Keratinocyte (primary cell): Measurements from ENCODE around the gene ERH. TPM values are rescaled to one million over a fixed set of nuclear protein-coding genes. Genes with fewer than 3 reads are reported as not detected.
"Not testable (repeated sequence)": the region's sequence is repeated elsewhere in the genome, so short reads cannot be mapped to it uniquely, and the experiment has no call there.

Source experiments
- DNase-seq: peaks from one replicate; pipeline ENCODE4 v3.0.0-alpha.2; 2011; ENCODE audit warnings: low read depth, missing footprints, low spot score
- FAIRE-seq: peaks from 2 replicates; lab custom pipeline; 2011; peaks lifted over from hg19 to GRCh38; lab: Jason Lieb, UNC
- H2AFZ ChIP-seq: 2 replicates; pipeline ENCODE4 v1.6.0; 2012; ENCODE audit warnings: low read length, control low read depth, inconsistent platforms; ENCODE audit not compliant: control insufficient read depth
- H3K27ac ChIP-seq: 2 replicates; pipeline ENCODE4 v1.5.1; 2011; ENCODE audit warnings: low read length; ENCODE audit not compliant: control insufficient read depth, insufficient read depth
- H3K27me3 ChIP-seq: 3 replicates; pipeline ENCODE4 v1.6.0; 2011; ENCODE audit warnings: low read length; ENCODE audit not compliant: control insufficient read depth, insufficient read depth; ENCODE audit errors: extremely low read depth
- H3K36me3 ChIP-seq, 2 experiments: 2 replicates in 1 of 2; 3 replicates in 1 of 2; pipeline ENCODE4 v1.5.1; 2011; ENCODE audit warnings: low read length in 2 of 2, mild to moderate bottlenecking in 1 of 2; ENCODE audit not compliant: control insufficient read depth in 2 of 2, insufficient read depth in 2 of 2; ENCODE audit errors: extremely low read depth in 1 of 2
- H3K4me1 ChIP-seq: 3 replicates; pipeline ENCODE4 v1.5.1; 2011; ENCODE audit warnings: low read length; ENCODE audit not compliant: control insufficient read depth, insufficient read depth; ENCODE audit errors: extremely low read depth
- H3K4me2 ChIP-seq: 3 replicates; pipeline ENCODE4 v1.6.0; 2011; ENCODE audit warnings: low read depth, low read length; ENCODE audit not compliant: control insufficient read depth, insufficient read depth; ENCODE audit errors: extremely low read depth
- H3K4me3 ChIP-seq, 3 experiments: fragments of 200-600 bp in 1 of 3; sonication (generic) in 1 of 3; 2 replicates in 2 of 3; 3 replicates in 1 of 3; pipeline ENCODE4 v1.5.1; 2011 to 2016; ENCODE audit warnings: low read length in 3 of 3, mild to moderate bottlenecking in 3 of 3, control low read depth in 2 of 3, inconsistent platforms in 1 of 3, low read depth in 1 of 3, mixed read lengths in 1 of 3, mixed run types in 1 of 3, moderate library complexity in 1 of 3; ENCODE audit not compliant: control insufficient read depth in 2 of 3, insufficient read depth in 2 of 3; ENCODE audit errors: extremely low read depth in 1 of 3
- H3K79me2 ChIP-seq: 2 replicates; pipeline ENCODE4 v1.6.0; 2012; ENCODE audit warnings: low read length; ENCODE audit not compliant: control insufficient read depth, insufficient read depth
- H3K9ac ChIP-seq: 3 replicates; pipeline ENCODE4 v1.6.0; 2011; ENCODE audit warnings: low read length; ENCODE audit not compliant: control insufficient read depth, insufficient read depth; ENCODE audit errors: extremely low read depth
- H3K9me1 ChIP-seq: 3 replicates; pipeline ENCODE4 v1.6.0; 2011; ENCODE audit warnings: low read length; ENCODE audit not compliant: control insufficient read depth, insufficient read depth; ENCODE audit errors: extremely low read depth
- H3K9me3 ChIP-seq: 2 replicates; pipeline ENCODE4 v1.5.1; 2012; ENCODE audit warnings: low read depth, low read length; ENCODE audit not compliant: control insufficient read depth
- H4K20me1 ChIP-seq: 3 replicates; pipeline ENCODE4 v1.6.0; 2011; ENCODE audit warnings: low read length; ENCODE audit not compliant: control insufficient read depth, insufficient read depth; ENCODE audit errors: extremely low read depth
- EZH2 ChIP-seq: IDR thresholded peaks from one replicate; pipeline ENCODE4 v1.6.1; 2012; ENCODE audit warnings: inconsistent platforms, mild to moderate bottlenecking, low read length, moderate library complexity
- dilution Hi-C: fragments of 300-500 bp; cut with MboI; formaldehyde crosslinking; loops from one replicate; pipeline ENCODE4 v1.7.0; 2020; ENCODE audit warnings: low sequenced_read_pairs; ENCODE audit not compliant: extremely low pct_ligation_motif_present
- polyA plus RNA-seq, 5 experiments: library from polyadenylated mRNA; depleted of rRNA in 3 of 5; stranded (reverse) in 3 of 5; stranded (forward) in 1 of 5; unstranded in 1 of 5; fragments of >200 nt; gene quantifications; 1 replicate in 1 of 5; 2 replicates in 3 of 5; 3 replicates in 1 of 5; pipeline versions ENCODE4 v1.2.1 to v1.2.3, GENCODE V29; 2011 to 2012; ENCODE audit warnings: missing spikeins in 2 of 5, low read depth in 1 of 5, low replicate concordance in 1 of 5
- TF ChIP-seq, protein P1 (sequence below), 3 experiments: IDR thresholded peaks in 1 of 3; conservative IDR thresholded peaks in 1 of 3; optimal IDR thresholded peaks in 1 of 3; 2 replicates in 2 of 3; 3 replicates in 1 of 3; pipeline versions ENCODE3 to v1.5.1; 2011; ENCODE audit warnings: low read length in 3 of 3, mild to moderate bottlenecking in 3 of 3, moderate library complexity in 2 of 3, control low read depth in 1 of 3, inconsistent platforms in 1 of 3; ENCODE audit not compliant: insufficient read depth in 2 of 3; ENCODE audit errors: extremely low read depth in 1 of 3

The ERH gene
- polyA plus RNA-seq, 1 donor (not counting 4 experiments of a cell fraction or from before 2014, with no cell fraction given), result 256 TPM

DNA sequence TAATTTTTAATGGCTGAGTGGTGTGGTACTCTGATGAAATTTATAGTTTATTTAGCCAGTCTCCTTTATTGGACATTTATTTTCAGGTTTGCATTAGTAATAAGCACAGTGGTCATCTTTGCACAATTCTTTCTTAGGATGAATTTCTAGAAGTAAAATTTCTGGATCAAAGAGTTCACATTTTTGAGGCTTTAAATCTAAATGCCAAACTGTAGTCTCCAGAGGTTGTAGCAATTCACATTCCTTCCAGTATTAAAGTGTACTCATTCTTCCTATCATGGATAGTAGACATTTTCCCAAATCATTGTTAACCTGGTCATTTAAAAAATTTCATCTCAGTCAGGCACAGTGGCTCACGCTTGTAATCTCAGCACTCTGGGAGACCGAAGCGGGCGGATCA lies 25.2 kb upstream of the ERH start:
- dilution Hi-C loops, result no loop called here
- no peak overlapping the region for H3K9ac ChIP-seq
- DNase-seq, result no peak
- H2AFZ ChIP-seq, result no peak overlapping the region
- H3K4me3 ChIP-seq, result no peak overlapping the region
- H3K4me1 ChIP-seq, result peaks cover 6% of the 10 kb centered on the region
- H3K27ac ChIP-seq, result no peak overlapping the region
- no peak for FAIRE-seq
- H4K20me1 ChIP-seq, result peaks cover 2% of the 10 kb centered on the region
- H3K36me3 ChIP-seq, result peaks cover 7 to 15% of the 10 kb centered on the region in 2 experiments
- H3K9me1 ChIP-seq, result no peaks in the 10 kb centered on the region
- H3K4me2 ChIP-seq, result no peak overlapping the region
- H3K9me3 ChIP-seq, result no peaks in the 10 kb centered on the region
- H3K79me2 ChIP-seq, result peaks cover 17% of the 10 kb centered on the region
- H3K27me3 ChIP-seq, result no peaks in the 10 kb centered on the region
- no peak for TF ChIP-seq EZH2
- TF ChIP-seq, protein P1, sequence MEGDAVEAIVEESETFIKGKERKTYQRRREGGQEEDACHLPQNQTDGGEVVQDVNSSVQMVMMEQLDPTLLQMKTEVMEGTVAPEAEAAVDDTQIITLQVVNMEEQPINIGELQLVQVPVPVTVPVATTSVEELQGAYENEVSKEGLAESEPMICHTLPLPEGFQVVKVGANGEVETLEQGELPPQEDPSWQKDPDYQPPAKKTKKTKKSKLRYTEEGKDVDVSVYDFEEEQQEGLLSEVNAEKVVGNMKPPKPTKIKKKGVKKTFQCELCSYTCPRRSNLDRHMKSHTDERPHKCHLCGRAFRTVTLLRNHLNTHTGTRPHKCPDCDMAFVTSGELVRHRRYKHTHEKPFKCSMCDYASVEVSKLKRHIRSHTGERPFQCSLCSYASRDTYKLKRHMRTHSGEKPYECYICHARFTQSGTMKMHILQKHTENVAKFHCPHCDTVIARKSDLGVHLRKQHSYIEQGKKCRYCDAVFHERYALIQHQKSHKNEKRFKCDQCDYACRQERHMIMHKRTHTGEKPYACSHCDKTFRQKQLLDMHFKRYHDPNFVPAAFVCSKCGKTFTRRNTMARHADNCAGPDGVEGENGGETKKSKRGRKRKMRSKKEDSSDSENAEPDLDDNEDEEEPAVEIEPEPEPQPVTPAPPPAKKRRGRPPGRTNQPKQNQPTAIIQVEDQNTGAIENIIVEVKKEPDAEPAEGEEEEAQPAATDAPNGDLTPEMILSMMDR (optimal IDR thresholded peaks at IDR 0.05 in 1 of 3, IDR thresholded peaks at IDR 0.05 in 1 of 3, conservative IDR thresholded peaks at IDR 0.05 in 1 of 3; ENCODE audit: extremely low read depth in 1 of 3, insufficient read depth in 2 of 3, low read length in 3 of 3), result no peak

DNA sequence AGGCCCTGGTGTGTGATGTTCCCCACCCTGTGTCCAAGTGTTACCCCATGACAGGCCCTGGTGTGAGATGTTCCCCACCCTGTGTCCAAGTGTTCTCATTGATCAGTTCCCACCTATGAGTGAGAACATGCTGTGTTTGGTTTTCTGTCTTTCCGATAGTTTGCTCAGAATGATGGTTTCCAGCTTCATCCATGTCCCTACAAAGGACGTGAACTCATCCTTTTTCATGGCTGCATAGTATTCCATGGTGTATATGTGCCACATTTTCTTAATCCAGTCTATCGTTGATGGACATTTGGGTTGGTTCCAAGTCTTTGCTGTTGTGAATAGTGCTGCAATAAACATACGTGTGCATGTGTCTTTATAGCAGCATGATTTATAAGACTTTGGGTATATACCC lies 18.0 kb upstream of the ERH start:
- H2AFZ ChIP-seq, H3K27me3 ChIP-seq, DNase-seq, H3K9me1 ChIP-seq, H3K27ac ChIP-seq, FAIRE-seq, dilution Hi-C loops, H3K36me3 ChIP-seq, H3K4me1 ChIP-seq, H3K9me3 ChIP-seq, H3K4me2 ChIP-seq, H4K20me1 ChIP-seq, H3K4me3 ChIP-seq, H3K9ac ChIP-seq: not testable (repeated sequence)
- H3K79me2 ChIP-seq, result peaks cover 35% of the 10 kb centered on the region

DNA sequence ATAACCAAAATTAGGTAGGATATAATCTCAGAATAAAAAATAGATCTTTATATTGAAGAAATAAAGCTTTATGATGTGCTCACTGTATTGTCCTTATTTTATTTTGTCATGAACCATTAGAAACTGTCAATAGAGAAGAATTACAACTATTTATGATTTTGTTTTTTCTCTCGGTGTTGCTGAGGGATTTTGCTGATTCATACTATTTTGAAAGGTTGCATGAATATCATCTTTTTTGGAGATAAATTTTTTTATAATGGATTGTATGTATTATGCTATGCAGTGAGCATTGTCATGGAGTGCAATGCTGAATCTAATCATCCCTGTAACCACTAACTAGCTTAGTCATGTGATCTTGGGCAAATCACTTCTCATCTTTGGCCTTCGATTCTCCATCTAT lies 15.4 kb upstream of the ERH start:
- peaks cover 52% of the 10 kb centered on the region for H3K79me2 ChIP-seq
- H3K36me3 ChIP-seq, result no peaks in the 10 kb centered on the region
- H3K27ac ChIP-seq, result no peak overlapping the region
- H3K4me1 ChIP-seq, result no peaks in the 10 kb centered on the region
- no peaks in the 10 kb centered on the region for H3K9me1 ChIP-seq
- no peaks in the 10 kb centered on the region for H3K27me3 ChIP-seq
- H3K4me3 ChIP-seq, result no peak overlapping the region
- dilution Hi-C loops, result no loop called here
- H4K20me1 ChIP-seq, result no peaks in the 10 kb centered on the region
- no peak overlapping the region for H3K9ac ChIP-seq
- no peaks in the 10 kb centered on the region for H3K9me3 ChIP-seq
- FAIRE-seq (no peak), DNase-seq (no peak)
- H3K4me2 ChIP-seq, result no peak overlapping the region
- TF ChIP-seq, protein P1 (optimal IDR thresholded peaks at IDR 0.05 in 1 of 3, IDR thresholded peaks at IDR 0.05 in 1 of 3, conservative IDR thresholded peaks at IDR 0.05 in 1 of 3; ENCODE audit: extremely low read depth in 1 of 3, insufficient read depth in 2 of 3, low read length in 3 of 3), result no peak
- TF ChIP-seq EZH2, result no peak
- no peak overlapping the region for H2AFZ ChIP-seq
